GM12878 (cell line): Measurements from ENCODE around the gene WWOX. TPM values are rescaled to one million over a fixed set of nuclear protein-coding genes. Genes with fewer than 3 reads are reported as not detected.

Source experiments
- ATAC-seq: fragments of 200-7000 bp; cut with Tn5 transposase; 3 replicates; pipeline ENCODE4 v1.9.1; 2020; ENCODE audit warnings: mild to moderate bottlenecking, moderate library complexity
- BruUV-seq: library from RNA; stranded (reverse); fragments of 400-500 nt; replicated peaks from 2 replicates; lab custom pipeline; 2021; lab: Mats Ljungman, UMichigan
- CTCF ChIA-PET: fragments of 300-600 bp; sonication (Branson Sonifier 250); formaldehyde crosslinking; extraction: SDS; loops from one replicate; lab custom pipeline; 2021; ENCODE audit warnings: inconsistent platforms; lab: Yijun Ruan, JAX
- POLR2A ChIA-PET: fragments of 350-600 bp; formaldehyde crosslinking; extraction: SDS; loops from one replicate; lab custom pipeline; 2021; ENCODE audit warnings: inconsistent platforms; lab: Charles Lee
- RAD21 ChIA-PET: fragments of 300-600 bp; sonication (Branson Sonifier 250); formaldehyde crosslinking; loops from one replicate; lab custom pipeline; 2023; ENCODE audit warnings: antibody characterized with exemption; ENCODE audit not compliant: unreplicated experiment; lab: Charles Lee
- SMC1A ChIA-PET: fragments of 300-600 bp; sonication (Branson Sonifier 250); formaldehyde crosslinking; loops from one replicate; lab custom pipeline; 2023; ENCODE audit not compliant: unreplicated experiment, uncharacterized antibody; lab: Charles Lee
- DNase-seq: peaks from one replicate; pipeline ENCODE4 v3.0.0-alpha.2; 2011; ENCODE audit warnings: low read depth, low spot score
- FAIRE-seq: peaks from 3 replicates; lab custom pipeline; 2011; peaks lifted over from hg19 to GRCh38; lab: Jason Lieb, UNC
- H2AFZ ChIP-seq: 2 replicates; pipeline ENCODE4 v1.6.0; 2011; ENCODE audit warnings: low read depth, low read length, control low read depth; ENCODE audit not compliant: control insufficient read depth
- H3K27ac ChIP-seq: 2 replicates; pipeline ENCODE4 v1.5.1; 2011; ENCODE audit warnings: control low read depth; ENCODE audit not compliant: control insufficient read depth, insufficient read depth
- H3K27me3 ChIP-seq, 2 experiments: replicated peaks in 1 of 2; 2 replicates each; pipeline versions ENCODE4 v1.6.0 to v1.6.1; 2011; ENCODE audit warnings: low read length in 1 of 2; ENCODE audit not compliant: control insufficient read depth in 2 of 2, insufficient read depth in 2 of 2
- H3K36me3 ChIP-seq, 2 experiments: 2 replicates each; pipeline ENCODE4 v1.5.1; 2011; ENCODE audit warnings: low read length in 1 of 2; ENCODE audit not compliant: control insufficient read depth in 2 of 2, insufficient read depth in 2 of 2
- H3K4me1 ChIP-seq: 2 replicates; pipeline ENCODE4 v1.6.1; 2011; ENCODE audit warnings: mild to moderate bottlenecking, low read length, moderate library complexity, mixed read lengths; ENCODE audit not compliant: control insufficient read depth, insufficient read depth
- H3K4me2 ChIP-seq: 2 replicates; pipeline ENCODE4 v1.6.0; 2011; ENCODE audit warnings: control low read depth; ENCODE audit not compliant: control insufficient read depth, insufficient read depth
- H3K4me3 ChIP-seq: fragments of 200-600 bp; sonication (generic); 2 replicates; pipeline ENCODE4 v1.5.1; 2016
- H3K79me2 ChIP-seq: 2 replicates; pipeline ENCODE4 v1.6.0; 2011; ENCODE audit warnings: low read length; ENCODE audit not compliant: control insufficient read depth, insufficient read depth
- H3K9ac ChIP-seq: 2 replicates; pipeline ENCODE4 v1.8.0; 2011; ENCODE audit warnings: low read length, control low read depth, mixed read lengths; ENCODE audit not compliant: control insufficient read depth, insufficient read depth
- H3K9me3 ChIP-seq: replicated peaks from 3 replicates; pipeline ENCODE4 v1.5.1; 2011; ENCODE audit warnings: mild to moderate bottlenecking, low read length; ENCODE audit not compliant: control insufficient read depth, insufficient read depth
- H4K20me1 ChIP-seq: 2 replicates; pipeline ENCODE4 v1.6.0; 2011; ENCODE audit not compliant: control insufficient read depth, insufficient read depth
- BHLHE40 ChIP-seq, 2 experiments: fragments of 450-650 bp in 1 of 2; IDR thresholded peaks; 2 replicates each; pipeline ENCODE4 v1.6.1; 2011 to 2017; ENCODE audit warnings: low read depth in 2 of 2, borderline replicate concordance in 1 of 2, improper control_type of control experiment in 1 of 2, low read length in 1 of 2, mild to moderate bottlenecking in 1 of 2
- BRCA1 ChIP-seq: IDR thresholded peaks from 2 replicates; pipeline ENCODE4 v1.6.1; 2011; ENCODE audit warnings: low read depth, low read length, improper control_type of control experiment
- CBFB ChIP-seq: IDR thresholded peaks from 2 replicates; pipeline ENCODE4 v1.6.1; 2016; ENCODE audit warnings: antibody characterized with exemption, low read depth
- CHD4 ChIP-seq: fragments of 200-600 bp; sonication (generic); IDR thresholded peaks from 2 replicates; pipeline ENCODE4 v1.6.1; 2016; ENCODE audit warnings: mild to moderate bottlenecking
- EP300 ChIP-seq, 2 experiments: fragments of 150-350 bp in 1 of 2; IDR thresholded peaks; 2 replicates each; pipeline ENCODE4 v1.6.1; 2011 to 2012; ENCODE audit warnings: low read depth in 2 of 2, low read length in 2 of 2, borderline replicate concordance in 1 of 2, improper control_type of control experiment in 1 of 2, inconsistent platforms in 1 of 2; ENCODE audit not compliant: control insufficient read depth in 1 of 2
- FOXM1 ChIP-seq: IDR thresholded peaks from 2 replicates; pipeline ENCODE4 v1.6.1; 2012; ENCODE audit warnings: low read depth, mild to moderate bottlenecking, inconsistent platforms, low read length, moderate library complexity
- KAT2A ChIP-seq: conservative IDR thresholded peaks from 2 replicates; pipeline ENCODE4 v1.6.1; 2011; ENCODE audit warnings: low read depth, low read length; ENCODE audit not compliant: control insufficient read depth
- MEF2B ChIP-seq: fragments of 450-650 bp; IDR thresholded peaks from 2 replicates; pipeline ENCODE4 v1.6.1; 2018; ENCODE audit warnings: mild to moderate bottlenecking, moderate library complexity; ENCODE audit not compliant: partially characterized antibody, poor library complexity, severe bottlenecking
- NR2F1 ChIP-seq: fragments of 450-650 bp; conservative IDR thresholded peaks from 2 replicates; pipeline ENCODE4 v1.6.1; 2017; ENCODE audit warnings: mild to moderate bottlenecking
- RELA ChIP-seq: fragments of 450-650 bp; IDR thresholded peaks from 2 replicates; pipeline ENCODE4 v1.8.0; 2014; ENCODE audit warnings: borderline replicate concordance; ENCODE audit not compliant: partially characterized antibody
- SMAD5 ChIP-seq: IDR thresholded peaks from 2 replicates; pipeline ENCODE4 v1.6.1; 2016; ENCODE audit warnings: antibody characterized with exemption, low read depth
- SUZ12 ChIP-seq: fragments of 200-600 bp; sonication (generic); IDR thresholded peaks from one replicate; pipeline ENCODE4 v1.6.1; 2018; ENCODE audit warnings: antibody characterized with exemption, mild to moderate bottlenecking; ENCODE audit not compliant: unreplicated experiment
- ZBED1 ChIP-seq: IDR thresholded peaks from 2 replicates; pipeline ENCODE4 v1.6.1; 2016; ENCODE audit warnings: borderline replicate concordance
- ZZZ3 ChIP-seq: IDR thresholded peaks from 2 replicates; pipeline ENCODE4 v1.6.1; 2011; ENCODE audit warnings: low read depth; ENCODE audit not compliant: control insufficient read depth, insufficient read length
- in situ Hi-C: fragments of 300-500 bp; cut with MboI; formaldehyde crosslinking; loops from 9 replicates; pipeline ENCODE4 v1.14.3; 2018; ENCODE audit warnings: mixed read lengths
- intact Hi-C: fragments of 100-400 bp; cut with micrococcal nuclease; formaldehyde crosslinking; loops from one replicate; pipeline ENCODE4 v1.14.2; 2022; ENCODE audit not compliant: unreplicated experiment
- polyA plus RNA-seq, 11 experiments: library from polyadenylated mRNA; depleted of rRNA in 4 of 11; unstranded in 6 of 11; stranded (reverse) in 5 of 11; fragments of >200 nt; fragmentation: Nextera tagmentation in 4 of 11; fragmentation: Illumina TruSeq in 1 of 11; extraction: Ambion mirVana in 4 of 11; extraction: Trizol in 1 of 11; gene quantifications; 1 replicate in 1 of 11; 2 replicates in 10 of 11; pipeline versions ENCODE4 v1.2.1 to v1.2.3, GENCODE V29; 2011 to 2016; ENCODE audit warnings: inconsistent platforms in 2 of 11, missing spikeins in 2 of 11, low read depth in 1 of 11
- total RNA-seq, 4 experiments: library from RNA; depleted of rRNA in 3 of 4; stranded (reverse); fragments of >200 nt in 3 of 4; fragmentation: Illumina TruSeq in 1 of 4; extraction: Trizol in 1 of 4; gene quantifications; 2 replicates each; pipeline versions ENCODE4 v1.2.1 to v1.2.3, GENCODE V29; 2013 to 2021
- TF ChIP-seq, protein P1 (sequence below): fragments of 450-650 bp; IDR thresholded peaks from 2 replicates; pipeline ENCODE4 v1.6.1; 2016; ENCODE audit warnings: mild to moderate bottlenecking, moderate library complexity, borderline replicate concordance
- TF ChIP-seq, protein P2 (sequence below): fragments of 450-650 bp; IDR thresholded peaks from 2 replicates; pipeline ENCODE4 v1.6.1; 2017; ENCODE audit warnings: mild to moderate bottlenecking, low read depth, inconsistent platforms; ENCODE audit not compliant: poor library complexity, severe bottlenecking
- TF ChIP-seq, protein P3 (sequence below): IDR thresholded peaks from 2 replicates; pipeline ENCODE4 v1.6.1; 2012; ENCODE audit warnings: low read length, inconsistent platforms

WWOX gene
- total and polyA plus RNA-seq, 10 of the 15 experiments (the other 5 are each of a cell fraction or from before 2014, with no cell fraction given), result 2.8 to 24.4 (median 17.8) TPM

DNA sequence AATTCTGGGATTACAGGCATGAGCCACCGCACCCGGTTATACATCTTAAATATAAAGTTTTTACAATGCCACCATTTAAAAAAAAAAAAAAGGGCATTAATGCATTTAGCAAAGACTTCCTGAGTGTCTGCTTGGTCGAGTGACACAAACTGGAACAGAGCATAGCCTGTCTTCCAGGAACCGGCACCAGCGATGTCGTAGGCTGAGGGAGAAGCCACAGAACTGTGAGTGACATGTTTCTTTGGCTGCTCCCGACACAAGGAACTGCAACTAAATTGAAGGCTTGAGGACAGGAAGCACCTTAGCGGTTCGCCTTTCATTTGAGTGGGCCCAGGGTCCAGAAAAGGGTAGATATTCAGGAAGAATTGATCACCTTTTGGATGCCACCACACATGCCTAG, 783.3 kb downstream of the WWOX start (continued):
- TF ChIP-seq RELA (no peak), CBFB (no peak), SUZ12 (no peak), ZZZ3 (no peak)
- TF ChIP-seq, all 136 proteins: peak for 0

DNA sequence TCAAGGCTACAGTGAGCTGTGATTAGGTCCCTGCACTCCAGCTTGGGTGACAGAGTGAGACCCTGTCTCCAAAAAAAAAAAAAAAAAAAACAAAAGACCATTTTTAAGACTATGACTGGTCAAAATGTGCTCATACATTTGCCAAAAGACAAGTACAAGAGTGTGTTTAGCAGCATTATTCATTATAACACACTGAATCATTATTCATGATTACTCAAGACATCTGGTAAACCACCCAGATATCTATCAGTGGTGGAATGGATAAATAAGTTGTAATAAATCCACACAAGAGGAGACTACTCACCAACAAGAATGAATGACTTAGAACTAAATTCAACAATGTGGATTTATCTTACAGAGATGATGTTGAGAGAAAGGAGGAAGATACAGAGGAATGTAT, 784.8 kb downstream of the WWOX start:
- ChIA-PET RAD21 (no interaction called here), POLR2A (no interaction called here), SMC1A (no interaction called here), CTCF (no interaction called here)
- Histone ChIP-seq H4K20me1 (no peaks in the 10 kb centered on the region), H3K4me2 (no peak overlapping the region), H3K9ac (no peak overlapping the region), H3K4me3 (no peak overlapping the region), H3K27me3 (no peaks in the 10 kb centered on the region), H3K4me1 (no peaks in the 10 kb centered on the region), H3K27ac (no peak overlapping the region), H3K79me2 (no peaks in the 10 kb centered on the region), H2AFZ (no peak overlapping the region), H3K36me3 (no peaks in the 10 kb centered on the region), H3K9me3 (no peaks in the 10 kb centered on the region)
- BruUV-seq, result no TSS peak
- no peak for DNase-seq
- no peak for FAIRE-seq
- intact Hi-C loops (no loop called here), in situ Hi-C loops (no loop called here)
- no peak for ATAC-seq
- TF ChIP-seq EP300 (IDR thresholded peaks at IDR 0.05; ENCODE audit: borderline replicate concordance in 1 of 2, control insufficient read depth in 1 of 2, low read depth in 2 of 2, low read length in 2 of 2), result no peak
- TF ChIP-seq, protein P1, sequence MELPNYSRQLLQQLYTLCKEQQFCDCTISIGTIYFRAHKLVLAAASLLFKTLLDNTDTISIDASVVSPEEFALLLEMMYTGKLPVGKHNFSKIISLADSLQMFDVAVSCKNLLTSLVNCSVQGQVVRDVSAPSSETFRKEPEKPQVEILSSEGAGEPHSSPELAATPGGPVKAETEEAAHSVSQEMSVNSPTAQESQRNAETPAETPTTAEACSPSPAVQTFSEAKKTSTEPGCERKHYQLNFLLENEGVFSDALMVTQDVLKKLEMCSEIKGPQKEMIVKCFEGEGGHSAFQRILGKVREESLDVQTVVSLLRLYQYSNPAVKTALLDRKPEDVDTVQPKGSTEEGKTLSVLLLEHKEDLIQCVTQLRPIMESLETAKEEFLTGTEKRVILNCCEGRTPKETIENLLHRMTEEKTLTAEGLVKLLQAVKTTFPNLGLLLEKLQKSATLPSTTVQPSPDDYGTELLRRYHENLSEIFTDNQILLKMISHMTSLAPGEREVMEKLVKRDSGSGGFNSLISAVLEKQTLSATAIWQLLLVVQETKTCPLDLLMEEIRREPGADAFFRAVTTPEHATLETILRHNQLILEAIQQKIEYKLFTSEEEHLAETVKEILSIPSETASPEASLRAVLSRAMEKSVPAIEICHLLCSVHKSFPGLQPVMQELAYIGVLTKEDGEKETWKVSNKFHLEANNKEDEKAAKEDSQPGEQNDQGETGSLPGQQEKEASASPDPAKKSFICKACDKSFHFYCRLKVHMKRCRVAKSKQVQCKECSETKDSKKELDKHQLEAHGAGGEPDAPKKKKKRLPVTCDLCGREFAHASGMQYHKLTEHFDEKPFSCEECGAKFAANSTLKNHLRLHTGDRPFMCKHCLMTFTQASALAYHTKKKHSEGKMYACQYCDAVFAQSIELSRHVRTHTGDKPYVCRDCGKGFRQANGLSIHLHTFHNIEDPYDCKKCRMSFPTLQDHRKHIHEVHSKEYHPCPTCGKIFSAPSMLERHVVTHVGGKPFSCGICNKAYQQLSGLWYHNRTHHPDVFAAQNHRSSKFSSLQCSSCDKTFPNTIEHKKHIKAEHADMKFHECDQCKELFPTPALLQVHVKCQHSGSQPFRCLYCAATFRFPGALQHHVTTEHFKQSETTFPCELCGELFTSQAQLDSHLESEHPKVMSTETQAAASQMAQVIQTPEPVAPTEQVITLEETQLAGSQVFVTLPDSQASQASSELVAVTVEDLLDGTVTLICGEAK, result no peak
- no peak for TF ChIP-seq BRCA1
- no peak for TF ChIP-seq MEF2B
- no peak for TF ChIP-seq NR2F1
- no peak for TF ChIP-seq BHLHE40 (IDR thresholded peaks at IDR 0.05; ENCODE audit: borderline replicate concordance in 1 of 2, low read depth in 2 of 2, low read length in 1 of 2)
- TF ChIP-seq FOXM1, result no peak
- no peak for TF ChIP-seq SMAD5
- no peak for TF ChIP-seq ZBED1
- TF ChIP-seq KAT2A, result no peak
- TF ChIP-seq, protein P2, sequence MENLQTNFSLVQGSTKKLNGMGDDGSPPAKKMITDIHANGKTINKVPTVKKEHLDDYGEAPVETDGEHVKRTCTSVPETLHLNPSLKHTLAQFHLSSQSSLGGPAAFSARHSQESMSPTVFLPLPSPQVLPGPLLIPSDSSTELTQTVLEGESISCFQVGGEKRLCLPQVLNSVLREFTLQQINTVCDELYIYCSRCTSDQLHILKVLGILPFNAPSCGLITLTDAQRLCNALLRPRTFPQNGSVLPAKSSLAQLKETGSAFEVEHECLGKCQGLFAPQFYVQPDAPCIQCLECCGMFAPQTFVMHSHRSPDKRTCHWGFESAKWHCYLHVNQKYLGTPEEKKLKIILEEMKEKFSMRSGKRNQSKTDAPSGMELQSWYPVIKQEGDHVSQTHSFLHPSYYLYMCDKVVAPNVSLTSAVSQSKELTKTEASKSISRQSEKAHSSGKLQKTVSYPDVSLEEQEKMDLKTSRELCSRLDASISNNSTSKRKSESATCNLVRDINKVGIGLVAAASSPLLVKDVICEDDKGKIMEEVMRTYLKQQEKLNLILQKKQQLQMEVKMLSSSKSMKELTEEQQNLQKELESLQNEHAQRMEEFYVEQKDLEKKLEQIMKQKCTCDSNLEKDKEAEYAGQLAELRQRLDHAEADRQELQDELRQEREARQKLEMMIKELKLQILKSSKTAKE, result no peak
- TF ChIP-seq, protein P3, sequence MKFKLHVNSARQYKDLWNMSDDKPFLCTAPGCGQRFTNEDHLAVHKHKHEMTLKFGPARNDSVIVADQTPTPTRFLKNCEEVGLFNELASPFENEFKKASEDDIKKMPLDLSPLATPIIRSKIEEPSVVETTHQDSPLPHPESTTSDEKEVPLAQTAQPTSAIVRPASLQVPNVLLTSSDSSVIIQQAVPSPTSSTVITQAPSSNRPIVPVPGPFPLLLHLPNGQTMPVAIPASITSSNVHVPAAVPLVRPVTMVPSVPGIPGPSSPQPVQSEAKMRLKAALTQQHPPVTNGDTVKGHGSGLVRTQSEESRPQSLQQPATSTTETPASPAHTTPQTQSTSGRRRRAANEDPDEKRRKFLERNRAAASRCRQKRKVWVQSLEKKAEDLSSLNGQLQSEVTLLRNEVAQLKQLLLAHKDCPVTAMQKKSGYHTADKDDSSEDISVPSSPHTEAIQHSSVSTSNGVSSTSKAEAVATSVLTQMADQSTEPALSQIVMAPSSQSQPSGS, result no peak
- no peak for TF ChIP-seq CHD4
